OCI-LY3 (cell line): ENCODE results near the gene C1orf216.

Experiments used
- H2AFZ ChIP-seq: fragments of 200-600, 300-600 bp; shearing (Covaris generic); 2 replicates; pipeline ENCODE4 v1.6.0; 2014; ENCODE audit warnings: antibody characterized with exemption, low read depth, low read length
- H3K27ac ChIP-seq: fragments of 200-600, 300-600 bp; sonication (generic); 2 replicates; pipeline ENCODE4 v1.5.1; 2014; ENCODE audit warnings: mild to moderate bottlenecking, low read length, moderate library complexity, mixed read lengths
- H3K27me3 ChIP-seq: fragments of 200-600, 300-600 bp; sonication (generic); 2 replicates; pipeline ENCODE4 v1.6.1; 2014; ENCODE audit warnings: low read depth, low read length, mixed read lengths
- H3K36me3 ChIP-seq: fragments of 200-600, 300-600 bp; sonication (generic); replicated peaks from 2 replicates; pipeline ENCODE3; 2014; ENCODE audit warnings: low read depth, low read length, mixed read lengths
- H3K4me1 ChIP-seq: fragments of 300-600, 200-600 bp; sonication (generic); 2 replicates; pipeline ENCODE4 v1.6.1; 2014; ENCODE audit warnings: low read length, mixed read lengths
- H3K4me2 ChIP-seq: fragments of 200-600, 300-600 bp; sonication (generic); 2 replicates; pipeline ENCODE4 v1.6.1; 2014; ENCODE audit warnings: low read length, mixed read lengths
- H3K4me3 ChIP-seq: fragments of 300-600, 200-600 bp; sonication (generic); 2 replicates; pipeline ENCODE4 v1.5.1; 2014; ENCODE audit warnings: antibody characterized with exemption, mild to moderate bottlenecking, low read length, moderate library complexity
- H3K79me2 ChIP-seq: fragments of 300-600, 200-600 bp; shearing (Covaris generic); 2 replicates; pipeline ENCODE4 v1.6.1; 2014; ENCODE audit warnings: mild to moderate bottlenecking, low read length, mixed read lengths
- H3K9ac ChIP-seq: fragments of 300-600, 200-600 bp; shearing (Covaris generic); 2 replicates; pipeline ENCODE4 v1.6.0; 2014; ENCODE audit warnings: mild to moderate bottlenecking, low read length, moderate library complexity
- H3K9me3 ChIP-seq: fragments of 200-600, 300-600 bp; shearing (Covaris generic); 2 replicates; pipeline ENCODE4 v1.6.1; 2014; ENCODE audit warnings: low read length, mixed read lengths; ENCODE audit not compliant: insufficient read depth
- H4K20me1 ChIP-seq: fragments of 200-600, 300-600 bp; sonication (generic); 2 replicates; pipeline ENCODE4 v1.6.1; 2016; ENCODE audit warnings: low read length, mixed read lengths; ENCODE audit not compliant: insufficient read depth
- CTCF ChIP-seq: fragments of 200-600, 300-600 bp; sonication (generic); IDR thresholded peaks from 2 replicates; pipeline ENCODE4 v1.5.1; 2014; ENCODE audit warnings: antibody characterized with exemption, low read length, low read depth
- EZH2phosphoT487 ChIP-seq: fragments of 200-600 bp; shearing (Covaris generic); IDR thresholded peaks from 2 replicates; pipeline ENCODE4 v1.6.1; 2018; ENCODE audit warnings: antibody characterized with exemption, mixed run types, low read depth

C1orf216 gene

GRCh38 chr1:35718492-35719336, at the start of gene C1orf216:
Gene C1orf216, minus strand, starts transcription at chr1:35718884. Its CDS starts 2,563 bp downstream, at chr1:35716321.
- Histone ChIP-seq H3K4me3 (peak within 1 kb of the TSS; percentile 98), H2AFZ (peak within 1 kb of the TSS; percentile 98), H3K9me3 (no peaks in the 10 kb centered on the region), H4K20me1 (no peaks in the 10 kb centered on the region), H3K79me2 (peaks cover 13% of the 10 kb centered on the region), H3K4me2 (peak within 1 kb of the TSS; percentile 99), H3K36me3 (peaks cover 2% of the 10 kb centered on the region), H3K27ac (peak within 1 kb of the TSS; percentile 55), H3K4me1 (peaks cover 8% of the 10 kb centered on the region; the same call in 1 of the 2 replicates), H3K27me3 (no peaks in the 10 kb centered on the region), H3K9ac (peak within 1 kb of the TSS; percentile 91)
- TF ChIP-seq CTCF: no peak
- TF ChIP-seq EZH2phosphoT487: no peak

GRCh38 chr1:35764283-35764682, 45.6 kb upstream of the C1orf216 start:
- no peaks in the 10 kb centered on the region for H3K27me3 ChIP-seq
- peaks cover 19% of the 10 kb centered on the region for H3K79me2 ChIP-seq
- H2AFZ ChIP-seq: no peak overlapping the region
- peaks cover 4% of the 10 kb centered on the region for H3K36me3 ChIP-seq
- H3K9ac ChIP-seq: no peak overlapping the region
- H3K4me1 ChIP-seq: peaks cover 4% of the 10 kb centered on the region; the same call in 1 of the 2 replicates
- H3K9me3 ChIP-seq: no peaks in the 10 kb centered on the region
- H3K27ac ChIP-seq: no peak overlapping the region
- H3K4me2 ChIP-seq: no peak overlapping the region
- no peak overlapping the region for H3K4me3 ChIP-seq
- no peaks in the 10 kb centered on the region for H4K20me1 ChIP-seq
- TF ChIP-seq CTCF: no peak
- no peak for TF ChIP-seq EZH2phosphoT487

GRCh38 chr1:35763201-35763600, 44.5 kb upstream of the C1orf216 start:
- Histone ChIP-seq H2AFZ (no peak overlapping the region), H3K79me2 (peaks cover 9% of the 10 kb centered on the region), H3K9ac (no peak overlapping the region), H3K27me3 (no peaks in the 10 kb centered on the region), H3K27ac (no peak overlapping the region), H3K4me2 (no peak overlapping the region), H3K9me3 (no peaks in the 10 kb centered on the region), H4K20me1 (no peaks in the 10 kb centered on the region), H3K36me3 (peaks cover 7% of the 10 kb centered on the region), H3K4me3 (no peak overlapping the region), H3K4me1 (no peaks in the 10 kb centered on the region; the same call in 1 of the 2 replicates)
- TF ChIP-seq EZH2phosphoT487: no peak
- TF ChIP-seq CTCF: no peak

- H3K27ac ChIP-seq: no peak overlapping the region
- no peaks in the 10 kb centered on the region for H3K27me3 ChIP-seq
- no peak for TF ChIP-seq EZH2phosphoT487
- TF ChIP-seq CTCF: no peak
- no peak overlapping the region for H3K4me3 ChIP-seq
- no peaks in the 10 kb centered on the region for H4K20me1 ChIP-seq
- H3K79me2 ChIP-seq: peaks cover under 1% of the 10 kb centered on the region
- no peak overlapping the region for H2AFZ ChIP-seq
- H3K9ac ChIP-seq: no peak overlapping the region
- no peaks in the 10 kb centered on the region for H3K4me1 ChIP-seq
- H3K4me2 ChIP-seq: no peak overlapping the region
- H3K9me3 ChIP-seq: no peaks in the 10 kb centered on the region
- H3K36me3 ChIP-seq: peaks cover 7% of the 10 kb centered on the region
These were observed 43.5 kb upstream of the C1orf216 start for GRCh38 chr1:35762141-35762540.
